ENCODE results near the gene UMODL1.
"Not testable (repeated sequence)": the region's sequence is repeated elsewhere in the genome, so short reads cannot be mapped to it uniquely, and the experiment has no call there.

UMODL1 gene

DNA sequence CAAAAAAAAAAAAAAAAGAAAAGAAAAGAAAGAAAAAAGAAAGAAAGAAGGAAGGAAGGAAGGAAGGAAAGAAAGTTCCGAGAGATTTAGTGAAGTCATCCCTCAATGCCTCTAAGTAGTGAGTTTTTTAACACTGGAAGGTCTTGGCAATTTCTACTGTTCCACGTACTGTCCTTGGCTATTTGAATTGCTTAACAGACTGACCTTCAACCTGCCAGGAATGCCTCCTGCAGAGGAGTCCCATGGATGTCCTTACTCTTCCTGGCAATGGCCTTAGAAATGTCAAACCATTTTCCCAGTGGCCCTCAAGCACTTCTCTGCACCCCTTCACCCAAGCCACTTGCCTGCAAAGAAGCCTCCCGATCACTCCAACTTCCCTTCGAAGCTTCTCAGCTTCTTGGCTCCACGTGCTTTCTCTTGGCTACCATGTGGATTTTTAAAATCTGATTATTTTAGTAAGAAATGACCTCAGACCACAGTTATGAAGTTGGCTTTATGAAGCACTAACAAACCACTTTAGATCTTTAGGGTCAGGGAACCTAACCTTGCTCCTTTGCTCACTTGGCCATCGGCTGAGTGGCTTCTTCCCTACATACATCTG is 104.1 kb downstream of the UMODL1 start:
- no peak overlapping the region for H3K4me3 ChIP-seq (replicated peaks; ENCODE audit: insufficient read depth, low read length)
- TF ChIP-seq GABPA (IDR thresholded peaks at IDR 0.05; ENCODE audit: low read depth) = no peak
- TF ChIP-seq SPI1 (IDR thresholded peaks at IDR 0.05; ENCODE audit: borderline replicate concordance, low read depth) = no peak
- TF ChIP-seq, protein P1, sequence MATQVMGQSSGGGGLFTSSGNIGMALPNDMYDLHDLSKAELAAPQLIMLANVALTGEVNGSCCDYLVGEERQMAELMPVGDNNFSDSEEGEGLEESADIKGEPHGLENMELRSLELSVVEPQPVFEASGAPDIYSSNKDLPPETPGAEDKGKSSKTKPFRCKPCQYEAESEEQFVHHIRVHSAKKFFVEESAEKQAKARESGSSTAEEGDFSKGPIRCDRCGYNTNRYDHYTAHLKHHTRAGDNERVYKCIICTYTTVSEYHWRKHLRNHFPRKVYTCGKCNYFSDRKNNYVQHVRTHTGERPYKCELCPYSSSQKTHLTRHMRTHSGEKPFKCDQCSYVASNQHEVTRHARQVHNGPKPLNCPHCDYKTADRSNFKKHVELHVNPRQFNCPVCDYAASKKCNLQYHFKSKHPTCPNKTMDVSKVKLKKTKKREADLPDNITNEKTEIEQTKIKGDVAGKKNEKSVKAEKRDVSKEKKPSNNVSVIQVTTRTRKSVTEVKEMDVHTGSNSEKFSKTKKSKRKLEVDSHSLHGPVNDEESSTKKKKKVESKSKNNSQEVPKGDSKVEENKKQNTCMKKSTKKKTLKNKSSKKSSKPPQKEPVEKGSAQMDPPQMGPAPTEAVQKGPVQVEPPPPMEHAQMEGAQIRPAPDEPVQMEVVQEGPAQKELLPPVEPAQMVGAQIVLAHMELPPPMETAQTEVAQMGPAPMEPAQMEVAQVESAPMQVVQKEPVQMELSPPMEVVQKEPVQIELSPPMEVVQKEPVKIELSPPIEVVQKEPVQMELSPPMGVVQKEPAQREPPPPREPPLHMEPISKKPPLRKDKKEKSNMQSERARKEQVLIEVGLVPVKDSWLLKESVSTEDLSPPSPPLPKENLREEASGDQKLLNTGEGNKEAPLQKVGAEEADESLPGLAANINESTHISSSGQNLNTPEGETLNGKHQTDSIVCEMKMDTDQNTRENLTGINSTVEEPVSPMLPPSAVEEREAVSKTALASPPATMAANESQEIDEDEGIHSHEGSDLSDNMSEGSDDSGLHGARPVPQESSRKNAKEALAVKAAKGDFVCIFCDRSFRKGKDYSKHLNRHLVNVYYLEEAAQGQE (IDR thresholded peaks at IDR 0.05; ENCODE audit: insufficient replicate concordance, low read depth) = no peak
- TF ChIP-seq, protein P2, sequence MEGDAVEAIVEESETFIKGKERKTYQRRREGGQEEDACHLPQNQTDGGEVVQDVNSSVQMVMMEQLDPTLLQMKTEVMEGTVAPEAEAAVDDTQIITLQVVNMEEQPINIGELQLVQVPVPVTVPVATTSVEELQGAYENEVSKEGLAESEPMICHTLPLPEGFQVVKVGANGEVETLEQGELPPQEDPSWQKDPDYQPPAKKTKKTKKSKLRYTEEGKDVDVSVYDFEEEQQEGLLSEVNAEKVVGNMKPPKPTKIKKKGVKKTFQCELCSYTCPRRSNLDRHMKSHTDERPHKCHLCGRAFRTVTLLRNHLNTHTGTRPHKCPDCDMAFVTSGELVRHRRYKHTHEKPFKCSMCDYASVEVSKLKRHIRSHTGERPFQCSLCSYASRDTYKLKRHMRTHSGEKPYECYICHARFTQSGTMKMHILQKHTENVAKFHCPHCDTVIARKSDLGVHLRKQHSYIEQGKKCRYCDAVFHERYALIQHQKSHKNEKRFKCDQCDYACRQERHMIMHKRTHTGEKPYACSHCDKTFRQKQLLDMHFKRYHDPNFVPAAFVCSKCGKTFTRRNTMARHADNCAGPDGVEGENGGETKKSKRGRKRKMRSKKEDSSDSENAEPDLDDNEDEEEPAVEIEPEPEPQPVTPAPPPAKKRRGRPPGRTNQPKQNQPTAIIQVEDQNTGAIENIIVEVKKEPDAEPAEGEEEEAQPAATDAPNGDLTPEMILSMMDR (IDR thresholded peaks at IDR 0.05; ENCODE audit: insufficient read depth, low read length) = no peak
- no peak for TF ChIP-seq POLR2AphosphoS5 (IDR thresholded peaks at IDR 0.05; ENCODE audit: low read depth)
- no peak for DNase-seq (ENCODE audit: low read depth in 1 of 2, low spot score in 1 of 2)
- H3K27ac ChIP-seq (replicated peaks) = no peak overlapping the region
- H3K27me3 ChIP-seq (ENCODE audit: insufficient read depth, poor library complexity, severe bottlenecking) = no peaks in the 10 kb centered on the region

DNA sequence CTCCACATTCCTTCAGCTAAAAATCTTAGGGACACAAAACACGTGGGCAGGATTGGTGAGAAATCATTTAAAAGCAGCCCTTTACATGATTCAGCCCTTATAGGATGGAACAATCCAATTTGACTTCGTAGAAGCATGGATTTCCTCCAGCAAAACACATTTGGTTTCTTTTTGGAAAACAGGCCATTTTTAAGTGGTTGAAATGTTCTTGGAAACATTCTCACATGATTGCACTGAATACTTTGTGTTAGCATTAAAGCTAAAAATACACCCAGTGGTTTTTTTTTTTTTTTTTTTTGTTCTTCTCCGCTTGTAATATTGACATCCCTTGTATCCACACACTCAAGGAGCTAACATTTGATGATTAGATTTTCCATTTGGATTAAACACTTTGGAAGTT is 105.7 kb downstream of the UMODL1 start:
- H3K27ac ChIP-seq (replicated peaks) = no peak overlapping the region
- H3K4me3 ChIP-seq (replicated peaks; ENCODE audit: insufficient read depth, low read length) = no peak overlapping the region
- no peaks in the 10 kb centered on the region for H3K27me3 ChIP-seq (ENCODE audit: insufficient read depth, poor library complexity, severe bottlenecking)
- TF ChIP-seq GABPA (IDR thresholded peaks at IDR 0.05; ENCODE audit: low read depth) (no peak), POLR2AphosphoS5 (IDR thresholded peaks at IDR 0.05; ENCODE audit: low read depth) (no peak), SPI1 (IDR thresholded peaks at IDR 0.05; ENCODE audit: borderline replicate concordance, low read depth) (no peak)
- TF ChIP-seq, protein P2 (IDR thresholded peaks at IDR 0.05; ENCODE audit: insufficient read depth, low read length) = no peak
- TF ChIP-seq, protein P1 (IDR thresholded peaks at IDR 0.05; ENCODE audit: insufficient replicate concordance, low read depth) = no peak
- DNase-seq (ENCODE audit: low read depth in 1 of 2, low spot score in 1 of 2) = no peak

DNA sequence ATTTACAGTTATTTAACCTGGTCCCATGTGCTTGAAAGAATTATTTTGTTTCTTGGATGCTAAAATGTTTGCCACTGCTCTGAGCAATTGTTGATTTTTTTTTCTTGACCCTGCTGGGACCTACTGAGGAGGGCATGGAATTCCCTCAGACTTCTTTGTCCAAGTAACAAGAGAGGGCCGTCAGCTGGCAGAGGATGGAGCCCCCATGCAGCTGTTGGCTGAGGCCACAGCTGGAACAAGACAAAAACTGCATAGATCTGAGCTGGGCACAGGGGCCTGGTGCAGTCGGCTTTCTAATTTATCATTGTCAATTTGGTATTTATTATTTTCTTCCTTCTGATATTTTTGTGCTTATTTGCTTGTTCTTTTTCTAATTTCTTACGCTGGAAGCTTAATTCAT is 108.2 kb downstream of the UMODL1 start:
- TF ChIP-seq, protein P1 (IDR thresholded peaks at IDR 0.05; ENCODE audit: insufficient replicate concordance, low read depth) = no peak
- TF ChIP-seq SPI1 (IDR thresholded peaks at IDR 0.05; ENCODE audit: borderline replicate concordance, low read depth) = no peak
- no peak for TF ChIP-seq GABPA (IDR thresholded peaks at IDR 0.05; ENCODE audit: low read depth)
- TF ChIP-seq, protein P2 (IDR thresholded peaks at IDR 0.05; ENCODE audit: insufficient read depth, low read length) = no peak
- no peak for TF ChIP-seq POLR2AphosphoS5 (IDR thresholded peaks at IDR 0.05; ENCODE audit: low read depth)
- Histone ChIP-seq H3K4me3 (replicated peaks; ENCODE audit: insufficient read depth, low read length) (no peak overlapping the region), H3K27ac (replicated peaks) (no peak overlapping the region), H3K27me3 (ENCODE audit: insufficient read depth, poor library complexity, severe bottlenecking) (no peaks in the 10 kb centered on the region)
- DNase-seq (ENCODE audit: low read depth in 1 of 2, low spot score in 1 of 2) = no peak

DNA sequence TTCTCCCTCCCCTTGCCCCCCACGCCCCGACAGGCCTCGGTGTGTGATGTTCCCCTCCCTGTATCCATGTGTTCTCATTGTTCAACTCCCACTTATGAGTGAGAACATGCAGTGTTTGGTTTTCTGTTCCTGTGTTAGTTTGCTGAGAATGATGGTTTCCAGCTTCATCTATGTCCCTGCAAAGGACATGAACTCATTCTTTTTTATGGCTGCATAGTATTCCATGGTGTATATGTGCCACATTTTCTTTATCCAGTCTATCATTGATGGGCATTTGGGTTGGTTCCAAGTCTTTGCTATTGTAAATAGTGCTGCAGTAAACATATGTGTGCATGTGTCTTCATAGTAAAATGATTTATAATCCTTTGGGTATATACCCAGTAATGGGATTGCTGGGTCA is 108.9 kb downstream of the UMODL1 start:
- not testable (repeated sequence) for H3K27ac ChIP-seq (replicated peaks)

More for the DNA sequence above, 108.9 kb downstream of the UMODL1 start:
- H3K4me3 ChIP-seq (replicated peaks; ENCODE audit: insufficient read depth, low read length); DNase-seq (ENCODE audit: low read depth in 1 of 2, low spot score in 1 of 2); H3K27me3 ChIP-seq (ENCODE audit: insufficient read depth, poor library complexity, severe bottlenecking): not testable (repeated sequence)
